A172 (cell line): ENCODE results near the gene SUN3. TPM values are rescaled to one million over a fixed set of nuclear protein-coding genes. Genes with fewer than 3 reads are reported as not detected.
"Not testable (repeated sequence)": the region's sequence is repeated elsewhere in the genome, so short reads cannot be mapped to it uniquely, and the experiment has no call there.

ENCODE experiments used
- DNase-seq: peaks from one replicate; pipeline ENCODE4 v3.0.0-alpha.2; 2015; ENCODE audit warnings: low spot score
- total RNA-seq: library from RNA; depleted of rRNA; stranded (reverse); fragments of >200 nt; shearing (Covaris generic); gene quantifications from 2 replicates; pipeline ENCODE4 v1.2.3, GENCODE V29; 2014; rRNA removed

SUN3 gene
- total RNA-seq, 1 experiment from 2014 or later, result 4.5 TPM

GRCh38 chr7:47945261-47946015 lies 83.5 kb downstream of the SUN3 start:
- DNase-seq, result peak; percentile 65

- DNase-seq, result no peak
Measured at GRCh38 chr7:47944536-47945260, 84.2 kb downstream of the SUN3 start.

- DNase-seq, result no peak
Measured at GRCh38 chr7:47943676-47944474, 85.0 kb downstream of the SUN3 start.

- not testable (repeated sequence) for DNase-seq
Measured at GRCh38 chr7:47942651-47943050, 86.3 kb downstream of the SUN3 start.

- no peak for DNase-seq
Measured at GRCh38 chr7:47942132-47942531, 86.8 kb downstream of the SUN3 start.

- peak; percentile 79 for DNase-seq
Measured at GRCh38 chr7:47941136-47941844, 87.6 kb downstream of the SUN3 start.

GRCh38 chr7:47940088-47941013 lies 88.6 kb downstream of the SUN3 start:
- DNase-seq, result peak; percentile 29

GRCh38 chr7:47939425-47940036 lies 89.4 kb downstream of the SUN3 start:
- DNase-seq, result no peak

- no peak for DNase-seq
Measured at GRCh38 chr7:47938574-47939165, 90.2 kb downstream of the SUN3 start.

- no peak for DNase-seq
Measured at GRCh38 chr7:47937711-47938573, 91.0 kb downstream of the SUN3 start.

Other genes with a start within 250 kb of the SUN3 start
- 0.69 TPM in 1 of 2 replicates, not detected in the other for gene PKD1L1, start 80.6 kb downstream of the SUN3 start, total RNA-seq
- gene HUS1, start 49.5 kb downstream of the SUN3 start, total RNA-seq, result 50.0 and 67.9 TPM in 2 replicates
- 0.62 and 1.6 TPM in 2 replicates for gene C7orf57, start 6.4 kb upstream of the SUN3 start, total RNA-seq
- 13.3 and 21.5 TPM in 2 replicates for gene UPP1, start 60.2 kb upstream of the SUN3 start, total RNA-seq
- gene ABCA13, start 142.4 kb upstream of the SUN3 start, total RNA-seq, result 0.62 and 0.65 TPM in 2 replicates